ELF-1 (cell line): Measurements from ENCODE around the gene TDRD9.
A peak's percentile ranks its signal among the peaks of the same experiment; 100 is the strongest.
"Not testable (repeated sequence)": the region's sequence is repeated elsewhere in the genome, so short reads cannot be mapped to it uniquely, and the experiment has no call there.

Experiments used
- DNase-seq: peaks from one replicate; pipeline ENCODE4 v3.0.0-alpha.2; 2016; ENCODE audit warnings: low read depth, low spot score

The TDRD9 gene

GRCh38 chr14:103892247-103892646 lies 36.0 kb upstream of the TDRD9 start:
- DNase-seq: no peak

GRCh38 chr14:103894034-103894722 lies 34.1 kb upstream of the TDRD9 start:
- no peak for DNase-seq

DNA sequence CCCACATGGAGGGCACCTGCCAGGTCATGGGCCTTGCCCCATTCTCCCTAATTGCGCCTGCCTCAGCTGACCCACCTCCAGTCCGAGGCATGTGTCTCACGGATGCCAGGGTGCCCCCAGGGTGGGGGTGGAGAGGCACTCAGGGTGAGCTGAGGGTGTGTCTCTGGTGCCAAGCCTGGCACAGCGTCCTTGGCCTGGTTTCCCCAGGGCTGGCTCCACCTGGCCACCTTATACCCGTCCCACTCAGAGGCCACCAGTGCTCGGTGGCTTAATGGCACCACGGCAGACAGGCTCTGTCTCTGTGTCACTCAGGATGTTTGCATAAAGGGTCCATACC lies 33.6 kb upstream of the TDRD9 start:
- DNase-seq: no peak

GRCh38 chr14:103896578-103896977 lies 31.7 kb upstream of the TDRD9 start:
- no peak for DNase-seq

- DNase-seq: no peak
Measured at GRCh38 chr14:103897075-103897947, 30.9 kb upstream of the TDRD9 start.

GRCh38 chr14:103898204-103898603 lies 30.1 kb upstream of the TDRD9 start:
- no peak for DNase-seq

GRCh38 chr14:103898711-103899110 lies 29.5 kb upstream of the TDRD9 start:
- no peak for DNase-seq

DNA sequence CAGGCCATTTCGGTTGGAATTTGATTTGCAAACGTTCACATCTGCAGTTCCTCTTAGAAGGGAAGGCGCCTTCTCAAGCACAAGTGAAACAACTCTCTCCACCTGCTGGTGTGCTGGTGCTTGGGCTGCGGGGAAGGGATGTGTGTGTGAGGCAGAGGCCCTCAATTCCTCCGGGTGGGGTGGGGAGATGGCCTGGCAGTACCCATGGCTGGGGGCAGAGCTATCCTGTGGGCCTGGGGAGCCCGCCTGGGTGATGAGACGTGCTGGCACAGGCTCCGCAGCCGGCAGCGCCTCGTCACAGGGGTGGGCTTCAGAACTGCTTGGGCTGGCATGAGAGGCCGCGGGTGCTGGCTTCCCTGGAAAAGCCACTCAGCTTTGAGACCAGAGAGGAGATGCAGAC lies 28.9 kb upstream of the TDRD9 start:
- no peak for DNase-seq

DNA sequence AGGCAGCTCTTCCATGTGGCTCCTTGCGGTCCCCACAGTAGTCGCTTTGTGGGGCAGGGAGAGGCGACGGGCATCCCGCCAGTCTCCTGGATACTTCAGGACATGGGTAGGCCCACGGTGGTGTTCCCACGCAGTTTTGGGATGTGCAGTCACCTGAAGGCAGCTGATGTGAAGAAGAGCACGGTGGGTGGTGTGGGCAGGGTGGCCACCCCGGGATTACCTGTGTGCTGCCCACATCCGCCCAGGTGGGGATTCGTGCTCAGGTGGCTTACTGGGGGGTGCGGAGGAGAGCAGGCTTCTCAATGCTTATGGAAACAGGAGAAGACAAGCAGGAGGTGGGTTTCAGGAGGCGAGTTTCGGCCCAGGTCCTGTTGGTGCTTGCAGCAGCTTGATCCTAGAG lies 28.4 kb upstream of the TDRD9 start:
- DNase-seq: no peak

DNA sequence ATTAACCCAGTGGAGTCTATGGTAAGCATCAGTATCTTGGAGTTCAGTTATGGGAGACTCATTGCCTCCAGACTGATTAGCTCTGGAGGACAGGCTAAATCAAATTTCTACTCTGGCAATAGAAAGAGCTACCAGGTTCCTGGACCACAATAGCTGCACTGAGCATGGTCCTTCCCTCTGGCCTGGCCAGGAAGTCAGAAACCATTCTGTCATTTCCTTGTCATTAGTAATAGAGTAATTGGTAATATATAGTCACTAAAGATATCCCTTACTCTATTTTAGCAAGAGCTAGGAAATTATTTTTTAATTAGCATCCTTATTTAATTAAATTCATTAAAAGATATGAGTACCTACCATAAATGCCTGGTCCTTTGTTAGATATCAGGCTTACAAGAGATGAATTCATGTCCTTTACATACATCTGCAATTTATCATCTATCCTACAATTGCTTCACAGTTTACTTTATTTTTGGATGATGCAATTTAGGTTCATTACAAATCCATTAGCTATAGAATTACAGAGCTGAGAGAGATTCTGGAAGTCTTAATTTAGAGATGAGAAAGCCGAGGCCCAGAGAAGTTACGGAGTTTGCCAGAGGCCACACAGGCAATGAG lies 23.7 kb upstream of the TDRD9 start:
- DNase-seq: no peak

DNA sequence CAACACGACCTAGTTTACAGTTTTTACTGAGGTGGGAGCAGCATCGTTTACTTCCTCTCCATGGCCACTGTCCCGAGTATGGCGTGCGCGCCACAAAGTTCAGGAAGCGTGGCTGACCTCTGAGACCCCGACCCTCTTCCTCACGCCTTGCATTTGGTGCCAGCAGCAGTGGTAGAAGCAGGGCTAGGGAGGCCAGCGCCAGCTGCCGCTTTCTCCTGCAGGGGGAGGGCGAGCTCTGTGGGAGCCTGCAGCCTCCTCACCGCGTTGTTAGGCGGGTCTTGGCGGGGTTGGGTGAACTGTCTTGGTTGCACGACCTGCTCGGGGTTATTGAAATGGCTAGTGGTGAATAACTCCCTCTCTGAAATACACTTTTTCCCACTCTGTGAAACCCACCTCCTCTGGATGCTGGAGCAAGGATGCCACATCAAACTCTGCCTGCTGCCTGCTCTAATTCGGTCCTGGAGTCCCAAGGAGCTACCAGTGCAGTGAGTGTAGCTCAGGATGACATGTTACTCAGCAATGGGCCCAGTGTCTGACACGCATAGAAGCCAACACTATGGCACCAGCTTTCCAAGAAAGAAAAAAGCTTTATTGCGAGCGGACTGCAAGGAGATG lies 22.3 kb upstream of the TDRD9 start:
- peak; percentile 75 for DNase-seq

GRCh38 chr14:103908580-103908979 lies 19.7 kb upstream of the TDRD9 start:
- no peak for DNase-seq

DNA sequence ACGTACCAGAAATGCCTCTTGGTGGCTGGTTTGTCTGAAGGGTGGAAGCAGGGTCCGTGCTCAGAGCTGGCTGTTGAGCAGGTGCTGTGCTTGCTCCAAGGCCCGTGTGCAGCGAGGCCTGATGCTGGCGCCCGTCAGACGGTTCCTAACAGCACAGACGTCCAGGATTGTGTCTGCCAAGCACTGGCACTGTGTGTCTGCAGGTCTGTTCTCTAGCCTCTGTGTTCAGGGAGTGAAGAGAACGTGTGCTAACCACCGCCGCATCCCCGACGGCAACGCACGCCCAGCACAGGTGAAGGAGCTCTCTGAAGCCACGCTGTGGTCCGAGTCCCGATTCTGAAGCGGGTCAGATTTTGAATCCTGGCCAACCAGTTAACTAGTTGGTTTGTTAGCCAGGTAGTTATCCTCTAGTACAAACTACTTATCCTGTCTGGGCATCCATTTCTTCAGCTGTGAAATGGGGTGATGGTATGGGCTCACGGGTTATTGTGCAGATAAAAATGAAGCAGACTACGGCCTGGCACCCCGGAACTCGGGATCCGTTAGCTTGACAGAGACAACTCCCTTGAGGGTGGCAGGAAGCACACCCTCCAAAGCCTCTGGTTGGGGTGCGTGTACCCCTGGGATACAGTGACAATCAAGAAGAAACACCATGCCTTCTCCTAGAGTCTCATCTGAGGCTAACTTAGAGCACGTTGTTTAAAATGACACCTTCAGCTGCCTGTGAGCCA lies 18.6 kb upstream of the TDRD9 start:
- no peak for DNase-seq

GRCh38 chr14:103910262-103910935 lies 17.9 kb upstream of the TDRD9 start:
- DNase-seq: peak; percentile 89

DNA sequence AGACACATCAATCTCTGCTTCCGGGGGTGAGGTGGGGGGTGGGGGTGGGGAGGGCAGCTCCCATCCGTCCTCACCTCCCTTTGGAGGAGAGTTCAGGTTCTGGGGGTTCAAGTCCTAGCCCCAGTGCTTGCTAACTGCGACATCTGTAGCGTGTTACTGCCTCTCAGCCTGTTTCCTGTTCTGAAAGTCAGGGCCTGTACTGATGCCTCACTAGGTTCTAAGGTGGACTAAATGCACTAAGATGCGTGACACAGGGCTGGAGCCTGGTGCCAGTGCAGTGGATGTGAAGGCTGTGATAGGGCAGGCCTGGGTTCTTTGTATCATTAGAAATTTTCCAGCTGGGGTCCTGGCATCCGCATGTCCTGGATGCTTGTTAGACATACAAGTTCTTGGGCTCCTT lies 17.3 kb upstream of the TDRD9 start:
- DNase-seq: no peak

DNA sequence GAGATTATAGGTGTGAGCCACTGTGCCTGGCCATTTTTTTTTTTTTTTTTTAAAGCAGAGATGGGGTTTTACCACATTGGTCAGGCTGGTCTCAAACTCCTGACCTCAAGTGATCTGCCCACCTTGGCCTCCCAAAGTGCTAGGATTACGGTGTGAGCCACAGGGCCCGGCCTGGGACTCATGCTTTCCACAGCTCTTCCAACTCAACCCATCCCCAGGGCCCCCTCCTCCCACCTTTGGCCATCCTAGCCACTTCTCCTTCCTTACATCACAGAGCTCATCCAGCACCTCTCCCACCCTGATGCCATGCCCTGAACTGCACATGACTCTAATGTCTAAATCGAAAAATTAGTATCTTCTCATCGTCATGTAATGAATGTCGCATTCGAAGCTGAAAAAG lies 12.6 kb upstream of the TDRD9 start:
- DNase-seq: no peak

DNA sequence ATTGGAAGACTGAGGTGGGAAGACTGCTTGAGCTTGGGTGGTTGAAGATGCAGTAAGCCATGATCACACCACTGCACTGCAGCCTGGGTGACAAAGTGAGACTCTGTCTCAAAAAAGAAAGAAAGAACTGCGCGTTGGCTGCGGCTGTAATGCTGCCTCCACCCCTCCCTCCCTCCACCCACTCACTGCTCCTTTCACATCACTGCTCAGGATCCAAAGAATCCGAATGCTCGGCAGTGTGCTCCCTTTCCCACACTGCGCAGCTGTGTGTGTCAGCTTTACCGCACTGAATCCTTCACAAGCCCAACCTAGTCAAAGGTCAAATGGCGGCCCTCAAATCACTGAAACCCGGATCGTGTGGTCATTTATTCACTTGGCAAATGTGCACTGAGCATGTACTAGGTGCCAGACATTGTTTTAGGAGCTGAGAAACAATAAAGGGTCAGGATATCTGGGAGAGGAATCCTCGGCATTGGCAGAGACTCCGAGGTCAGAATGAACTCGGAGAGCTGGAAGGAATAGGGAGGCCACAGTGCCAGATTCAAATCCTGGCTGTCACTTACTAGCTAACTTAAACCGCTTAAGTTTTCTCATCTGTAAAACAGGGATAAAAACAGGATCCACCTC lies 11.5 kb upstream of the TDRD9 start:
- no peak for DNase-seq

DNA sequence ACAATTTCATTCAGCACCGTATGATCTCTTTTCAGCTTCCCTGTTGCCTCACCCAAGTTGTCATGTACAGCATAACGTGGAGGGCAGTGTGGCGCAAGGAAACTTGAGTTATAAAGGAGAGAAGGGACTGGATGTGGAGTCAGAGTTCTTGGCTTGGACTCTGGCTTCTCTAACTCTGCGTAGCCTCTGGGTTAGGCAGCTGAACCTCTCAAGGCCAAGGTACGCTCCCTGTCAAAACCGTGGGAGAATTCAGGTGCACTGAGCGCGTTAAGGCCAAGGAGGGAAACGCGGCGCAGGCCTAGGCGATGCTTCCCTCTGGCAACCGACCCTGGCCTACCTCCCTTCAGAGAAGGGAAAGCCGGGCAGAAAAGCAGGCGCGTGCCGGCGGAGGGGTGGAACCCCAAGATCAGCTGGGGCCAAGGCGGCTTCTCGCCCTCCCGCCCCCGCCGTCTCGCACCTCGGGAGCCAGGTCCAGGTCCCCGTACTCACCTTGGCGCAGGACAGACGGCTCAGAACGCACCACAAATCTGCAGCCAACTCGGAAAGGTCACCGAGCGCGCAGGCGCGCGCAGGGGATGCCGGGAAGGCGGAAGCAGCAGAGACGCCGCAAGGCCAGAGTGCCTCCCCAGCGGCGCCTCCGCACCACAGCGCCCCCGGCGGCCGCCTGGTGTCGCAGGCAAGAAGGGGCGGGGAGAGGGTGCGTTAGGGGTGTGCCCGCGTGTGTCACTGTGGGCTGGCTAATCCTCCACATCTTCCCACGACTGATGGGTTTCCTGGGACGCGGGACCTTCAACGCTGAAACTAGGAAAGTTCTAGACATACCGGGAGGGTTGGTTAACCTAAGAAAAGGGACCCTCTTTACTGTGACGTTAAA lies 7.0 kb upstream of the TDRD9 start:
- DNase-seq: peak; percentile 94

DNA sequence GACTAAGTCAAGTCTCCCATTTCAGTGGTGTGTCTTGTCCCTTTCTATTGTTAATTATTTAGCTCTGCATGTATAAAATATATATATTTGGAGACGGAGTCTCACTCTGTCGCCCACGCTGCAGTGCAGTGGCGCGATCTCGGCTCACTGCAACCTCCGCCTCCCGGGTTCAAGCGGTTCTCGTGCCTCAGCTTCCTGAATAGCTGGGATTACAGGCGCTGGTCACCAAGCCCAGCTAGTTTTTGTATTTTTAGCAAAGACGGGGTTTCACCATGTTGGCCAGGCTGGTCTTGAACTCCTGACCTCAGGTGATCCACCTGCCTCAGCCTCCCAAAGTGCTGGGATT lies 6.4 kb upstream of the TDRD9 start:
- DNase-seq: not testable (repeated sequence)

GRCh38 chr14:103923863-103924262 lies 4.4 kb upstream of the TDRD9 start:
- peak; percentile 59 for DNase-seq
